ENCODE results near the gene RHBG. TPM values are rescaled to one million over a fixed set of nuclear protein-coding genes. Genes with fewer than 3 reads are reported as not detected.
A peak's percentile ranks its signal among the peaks of the same experiment; 100 is the strongest.

Gene RHBG
- total and polyA plus RNA-seq, 2 experiments from 2014 or later: 3.3 to 11.9 TPM

GRCh38 chr1:156382561-156382960 lies 13.6 kb downstream of the RHBG start:
- no peak overlapping the region for H3K27ac ChIP-seq
- H3K4me1 ChIP-seq (ENCODE audit: insufficient read depth): peaks cover 9% of the 10 kb centered on the region
- no peak overlapping the region for H2AFZ ChIP-seq
- H3K4me3 ChIP-seq: no peak overlapping the region
- no peaks in the 10 kb centered on the region for H3K79me2 ChIP-seq
- no peak overlapping the region for H3K4me2 ChIP-seq
- peaks cover 12% of the 10 kb centered on the region for H3K27me3 ChIP-seq
- TF ChIP-seq CTCF (IDR thresholded peaks at IDR 0.05; ENCODE audit: poor library complexity): no peak
- TF ChIP-seq EZH2phosphoT487 (IDR thresholded peaks at IDR 0.05; ENCODE audit: low read depth, severe bottlenecking, unreplicated experiment): no peak
- no peak for TF ChIP-seq EZH2 (IDR thresholded peaks at IDR 0.05; ENCODE audit: borderline replicate concordance)
- 71% methylated on average over 7 of the region's 7 CpGs for WGBS (ENCODE audit: low lambda C conversion rate, missing lambda C conversion rate)
- no peaks in the 10 kb centered on the region for H3K9me3 ChIP-seq (ENCODE audit: low read depth)
- H3K9me2 ChIP-seq (replicated peaks; ENCODE audit: insufficient read depth): no peaks in the 10 kb centered on the region
- no peaks in the 10 kb centered on the region for H4K20me1 ChIP-seq (ENCODE audit: insufficient read depth, poor library complexity, severe bottlenecking)
- no peak for DNase-seq (ENCODE audit: low spot score)
- H3K36me3 ChIP-seq (replicated peaks; ENCODE audit: insufficient read depth, low read depth): no peaks in the 10 kb centered on the region

- Histone ChIP-seq H3K9me3 (ENCODE audit: low read depth) (no peaks in the 10 kb centered on the region), H3K4me2 (no peak overlapping the region), H3K79me2 (no peaks in the 10 kb centered on the region), H3K4me1 (ENCODE audit: insufficient read depth) (peaks cover 9% of the 10 kb centered on the region), H3K4me3 (no peak overlapping the region), H3K9me2 (replicated peaks; ENCODE audit: insufficient read depth) (no peaks in the 10 kb centered on the region), H3K27ac (no peak overlapping the region), H2AFZ (no peak overlapping the region), H4K20me1 (ENCODE audit: insufficient read depth, poor library complexity, severe bottlenecking) (no peaks in the 10 kb centered on the region), H3K27me3 (peaks cover 17% of the 10 kb centered on the region), H3K36me3 (replicated peaks; ENCODE audit: insufficient read depth, low read depth) (no peaks in the 10 kb centered on the region)
- 44% methylated on average over 9 of the region's 9 CpGs for WGBS (ENCODE audit: low lambda C conversion rate, missing lambda C conversion rate)
- TF ChIP-seq CTCF (IDR thresholded peaks at IDR 0.05; ENCODE audit: poor library complexity): peak; percentile 66
- TF ChIP-seq EZH2phosphoT487 (IDR thresholded peaks at IDR 0.05; ENCODE audit: low read depth, severe bottlenecking, unreplicated experiment): no peak
- no peak for TF ChIP-seq EZH2 (IDR thresholded peaks at IDR 0.05; ENCODE audit: borderline replicate concordance)
- DNase-seq (ENCODE audit: low spot score): peak; percentile 78
Measured at GRCh38 chr1:156383023-156383422, 14.0 kb downstream of the RHBG start.

- Histone ChIP-seq H3K4me2 (no peak overlapping the region), H3K79me2 (no peaks in the 10 kb centered on the region), H3K27me3 (peaks cover 25% of the 10 kb centered on the region), H3K9me3 (ENCODE audit: low read depth) (no peaks in the 10 kb centered on the region), H3K36me3 (replicated peaks; ENCODE audit: insufficient read depth, low read depth) (no peaks in the 10 kb centered on the region), H3K4me1 (ENCODE audit: insufficient read depth) (peaks cover 9% of the 10 kb centered on the region), H3K27ac (no peak overlapping the region), H2AFZ (no peak overlapping the region), H3K4me3 (no peak overlapping the region), H4K20me1 (ENCODE audit: insufficient read depth, poor library complexity, severe bottlenecking) (no peaks in the 10 kb centered on the region), H3K9me2 (replicated peaks; ENCODE audit: insufficient read depth) (no peaks in the 10 kb centered on the region)
- DNase-seq (ENCODE audit: low spot score): no peak
- TF ChIP-seq CTCF (IDR thresholded peaks at IDR 0.05; ENCODE audit: poor library complexity) (no peak), EZH2 (IDR thresholded peaks at IDR 0.05; ENCODE audit: borderline replicate concordance) (no peak)
- 83% methylated on average over 3 of the region's 3 CpGs for WGBS (ENCODE audit: low lambda C conversion rate, missing lambda C conversion rate)
Measured at GRCh38 chr1:156384007-156384406, 15.0 kb downstream of the RHBG start.

- Histone ChIP-seq H3K9me3 (ENCODE audit: low read depth) (no peaks in the 10 kb centered on the region), H3K36me3 (replicated peaks; ENCODE audit: insufficient read depth, low read depth) (no peaks in the 10 kb centered on the region), H2AFZ (no peak overlapping the region), H3K79me2 (no peaks in the 10 kb centered on the region), H3K4me2 (no peak overlapping the region), H3K4me3 (no peak overlapping the region), H3K9me2 (replicated peaks; ENCODE audit: insufficient read depth) (no peaks in the 10 kb centered on the region), H3K27me3 (peaks cover 32% of the 10 kb centered on the region), H3K27ac (no peak overlapping the region), H4K20me1 (ENCODE audit: insufficient read depth, poor library complexity, severe bottlenecking) (no peaks in the 10 kb centered on the region), H3K4me1 (ENCODE audit: insufficient read depth) (peaks cover 2% of the 10 kb centered on the region)
- 90% methylated on average over 5 of the region's 5 CpGs for WGBS (ENCODE audit: low lambda C conversion rate, missing lambda C conversion rate)
- no peak for TF ChIP-seq EZH2phosphoT487 (IDR thresholded peaks at IDR 0.05; ENCODE audit: low read depth, severe bottlenecking, unreplicated experiment)
- TF ChIP-seq EZH2 (IDR thresholded peaks at IDR 0.05; ENCODE audit: borderline replicate concordance): no peak
- TF ChIP-seq CTCF (IDR thresholded peaks at IDR 0.05; ENCODE audit: poor library complexity): no peak
- no peak for DNase-seq (ENCODE audit: low spot score)
Measured at GRCh38 chr1:156384658-156385057, 15.6 kb downstream of the RHBG start.

Measured in hepatocyte (in vitro differentiated cells).